ENCODE data around the gene FLRT2. TPM values are rescaled to one million over a fixed set of nuclear protein-coding genes. Genes with fewer than 3 reads are reported as not detected.

The FLRT2 gene
- total RNA-seq, 2 donors from 2014 or later: 0.25 to 1.5 TPM

DNA sequence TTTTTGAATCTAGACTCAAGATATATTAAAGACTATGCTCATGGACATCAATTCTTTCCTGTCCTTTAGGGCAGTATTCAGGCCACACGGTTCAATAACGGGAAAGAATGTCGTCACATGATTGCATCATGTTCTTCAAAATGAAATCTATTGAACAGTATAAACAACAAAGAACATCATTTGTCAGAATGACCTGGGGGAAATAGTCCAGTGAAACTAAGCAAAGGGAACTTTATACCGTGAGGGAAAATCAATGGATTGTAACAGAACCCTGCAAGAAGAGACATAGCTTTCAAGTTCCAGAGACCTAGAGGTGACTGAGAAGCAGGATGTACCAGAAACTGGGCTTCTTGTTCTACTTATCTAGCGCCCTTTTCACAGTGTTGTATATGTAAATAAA is 32.7 kb downstream of the FLRT2 start:
- no peak for ATAC-seq
- H3K36me3 Mint-ChIP-seq: no peaks in the 10 kb centered on the region
- H3K4me1 Mint-ChIP-seq (ENCODE audit: low read depth in 2 of 2): no peaks in the 10 kb centered on the region
- H3K27ac Mint-ChIP-seq: no peak overlapping the region
- no peak for DNase-seq (ENCODE audit: low spot score)
- no peak overlapping the region for H3K4me3 Mint-ChIP-seq
- peaks cover 0 to 3% of the 10 kb centered on the region in 2 donors for H3K27me3 Mint-ChIP-seq
- no peaks in the 10 kb centered on the region for H3K9me3 Mint-ChIP-seq

DNA sequence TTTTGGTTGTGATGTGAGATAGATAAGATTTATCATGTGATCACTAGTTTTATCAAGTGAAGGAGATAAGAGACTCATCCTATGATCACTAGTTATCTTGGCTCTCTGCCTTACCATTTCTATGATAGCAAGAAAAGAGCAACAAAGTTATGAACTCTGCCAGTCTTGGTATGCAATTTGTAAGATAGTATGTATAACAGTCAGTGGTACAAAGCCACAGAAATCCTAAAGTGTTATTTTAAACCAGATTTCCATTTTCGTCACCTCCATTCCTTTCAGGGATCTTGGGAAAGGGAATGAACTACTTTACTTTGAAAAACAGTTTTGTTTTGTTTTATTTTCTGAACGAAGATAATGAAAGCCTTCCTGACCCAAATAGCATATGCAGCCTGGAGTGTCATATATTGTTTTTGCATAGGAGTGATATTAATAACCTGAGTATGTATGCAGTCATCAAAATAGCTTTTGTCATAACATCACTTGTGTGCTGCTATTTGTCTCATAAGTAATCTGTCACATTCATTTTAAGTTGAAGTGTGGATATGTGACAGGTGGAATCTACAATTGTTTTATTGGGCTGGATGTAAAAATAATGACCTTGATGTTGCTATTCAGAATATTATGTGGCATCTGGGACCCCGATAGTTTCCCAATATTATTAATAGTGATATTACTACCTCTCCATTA is 35.0 kb downstream of the FLRT2 start:
- ATAC-seq: no peak
- no peaks in the 10 kb centered on the region for H3K36me3 Mint-ChIP-seq
- H3K9me3 Mint-ChIP-seq: no peaks in the 10 kb centered on the region
- DNase-seq (ENCODE audit: low spot score): no peak
- H3K27ac Mint-ChIP-seq: no peak overlapping the region
- peaks cover 0 to 5% of the 10 kb centered on the region in 2 donors for H3K27me3 Mint-ChIP-seq
- no peaks in the 10 kb centered on the region for H3K4me1 Mint-ChIP-seq (ENCODE audit: low read depth in 2 of 2)
- H3K4me3 Mint-ChIP-seq: no peak overlapping the region

DNA sequence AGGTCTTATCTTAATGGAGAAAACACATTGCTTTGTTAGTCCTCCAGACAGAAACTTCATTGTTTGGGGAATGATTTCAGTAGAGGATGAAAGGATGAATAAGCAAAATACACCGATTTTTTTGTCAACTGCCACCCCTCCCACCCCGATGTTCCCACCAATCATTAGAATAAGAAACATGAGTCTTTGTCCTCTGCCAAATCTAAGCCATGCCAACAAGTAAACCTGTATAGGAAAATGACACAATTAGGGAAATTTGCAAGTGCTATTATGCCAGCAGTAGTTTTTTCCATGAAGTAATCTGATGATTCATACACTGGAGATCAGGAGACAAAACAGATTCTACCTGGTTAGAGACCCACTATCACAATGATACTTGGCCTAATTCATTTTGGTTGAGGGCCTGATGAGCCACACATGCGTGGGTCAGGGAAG is 35.9 kb downstream of the FLRT2 start:
- ATAC-seq: no peak
- H3K36me3 Mint-ChIP-seq: no peaks in the 10 kb centered on the region
- H3K9me3 Mint-ChIP-seq: no peaks in the 10 kb centered on the region
- no peak overlapping the region for H3K27ac Mint-ChIP-seq
- no peak for DNase-seq (ENCODE audit: low spot score)
- no peak overlapping the region for H3K4me3 Mint-ChIP-seq
- H3K27me3 Mint-ChIP-seq: peaks cover 0 to 7% of the 10 kb centered on the region in 2 donors
- H3K4me1 Mint-ChIP-seq (ENCODE audit: low read depth in 2 of 2): no peaks in the 10 kb centered on the region

DNA sequence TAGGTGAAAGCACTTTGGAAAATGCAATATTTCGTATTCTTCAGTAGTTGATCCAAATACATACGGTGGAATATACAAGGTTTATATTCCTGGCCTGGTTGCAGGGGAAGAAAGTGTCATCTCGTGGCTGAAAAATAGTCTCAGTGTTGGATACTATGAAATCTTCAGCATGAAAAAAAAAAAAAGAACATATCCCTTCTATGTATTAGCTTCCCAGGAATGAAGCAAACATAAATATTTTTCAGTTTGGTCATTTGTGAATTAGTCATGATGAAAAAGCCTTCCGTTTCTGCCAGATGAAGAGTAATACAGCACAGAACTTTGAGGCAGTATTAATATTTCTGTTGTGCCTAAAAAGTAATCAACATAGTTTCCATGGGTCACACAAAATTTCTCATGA is 36.7 kb downstream of the FLRT2 start:
- Mint-ChIP-seq H3K4me3 (no peak overlapping the region), H3K9me3 (no peaks in the 10 kb centered on the region), H3K36me3 (no peaks in the 10 kb centered on the region), H3K27ac (no peak overlapping the region), H3K4me1 (ENCODE audit: low read depth in 2 of 2) (no peaks in the 10 kb centered on the region), H3K27me3 (peaks cover 0 to 8% of the 10 kb centered on the region in 2 donors)
- ATAC-seq (no peak), DNase-seq (ENCODE audit: low spot score) (no peak)

DNA sequence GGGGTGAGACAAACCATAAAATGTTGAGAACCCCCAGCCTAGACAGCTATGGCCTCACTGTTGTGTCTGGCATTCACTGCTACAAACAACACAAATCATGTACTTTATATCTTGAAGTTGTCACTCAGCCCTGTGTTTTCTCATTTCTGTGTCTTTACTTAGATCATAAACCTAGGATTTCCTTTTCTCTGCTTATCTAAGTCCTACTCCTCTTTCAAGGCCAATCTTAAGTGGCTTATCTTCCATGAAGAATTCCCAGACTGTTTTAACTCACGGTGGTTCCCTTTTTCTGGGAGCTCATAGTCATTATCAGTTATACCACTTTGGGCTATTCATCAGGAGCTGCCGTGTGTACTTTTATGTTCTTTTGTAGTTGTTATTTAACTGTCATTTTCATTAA is 42.1 kb downstream of the FLRT2 start:
- no peak for DNase-seq (ENCODE audit: low spot score)
- H3K27me3 Mint-ChIP-seq: peaks cover 0 to 7% of the 10 kb centered on the region in 2 donors
- no peaks in the 10 kb centered on the region for H3K4me1 Mint-ChIP-seq (ENCODE audit: low read depth in 2 of 2)
- no peaks in the 10 kb centered on the region for H3K36me3 Mint-ChIP-seq
- ATAC-seq: no peak
- H3K4me3 Mint-ChIP-seq: no peak overlapping the region
- no peaks in the 10 kb centered on the region for H3K9me3 Mint-ChIP-seq
- H3K27ac Mint-ChIP-seq: no peak overlapping the region

DNA sequence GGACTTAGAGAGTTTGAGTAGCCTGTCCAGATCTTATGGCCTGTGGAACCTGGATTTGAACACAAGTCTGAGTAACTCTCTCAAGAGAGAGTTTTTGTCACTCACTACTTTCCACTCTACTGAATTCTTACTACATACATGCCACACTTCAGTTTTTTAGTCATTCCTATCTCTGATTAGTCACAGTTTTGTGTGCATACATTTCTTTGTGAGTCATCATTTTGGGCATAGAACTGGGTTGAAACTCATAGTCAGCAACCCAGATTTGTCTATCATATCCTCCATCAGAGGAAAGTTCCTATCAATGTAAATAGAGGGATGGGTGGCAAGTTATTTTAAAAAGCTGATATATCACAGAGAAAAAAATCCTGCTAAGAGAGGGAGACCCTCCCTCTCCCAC is 42.9 kb downstream of the FLRT2 start:
- DNase-seq (ENCODE audit: low spot score) (no peak), ATAC-seq (no peak)
- no peak overlapping the region for H3K27ac Mint-ChIP-seq
- peaks cover 0 to 7% of the 10 kb centered on the region in 2 donors for H3K27me3 Mint-ChIP-seq
- H3K36me3 Mint-ChIP-seq: no peaks in the 10 kb centered on the region
- no peaks in the 10 kb centered on the region for H3K4me1 Mint-ChIP-seq (ENCODE audit: low read depth in 2 of 2)
- H3K4me3 Mint-ChIP-seq: no peak overlapping the region
- H3K9me3 Mint-ChIP-seq: no peaks in the 10 kb centered on the region

DNA sequence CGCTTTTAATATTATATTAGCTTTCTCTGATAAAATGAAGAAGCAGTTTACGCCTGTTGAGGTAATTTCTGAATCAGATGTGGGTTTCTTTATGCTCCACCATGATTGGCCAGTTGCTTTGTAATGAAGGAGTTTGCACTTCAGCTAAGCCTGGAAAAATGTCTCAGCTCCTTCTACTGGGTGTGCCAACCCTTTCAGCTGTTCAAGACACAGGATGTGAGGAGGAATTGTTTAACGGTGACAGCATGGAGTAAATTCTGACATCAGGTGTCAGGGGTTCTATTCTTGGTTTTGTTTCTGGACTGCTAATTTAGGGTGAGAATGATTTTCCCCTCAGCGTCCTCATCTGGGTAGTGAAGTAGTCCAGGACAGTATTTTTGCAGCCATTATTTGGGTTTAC is 43.5 kb downstream of the FLRT2 start:
- ATAC-seq (no peak), DNase-seq (ENCODE audit: low spot score) (no peak)
- peaks cover 0 to 7% of the 10 kb centered on the region in 2 donors for H3K27me3 Mint-ChIP-seq
- no peak overlapping the region for H3K4me3 Mint-ChIP-seq
- H3K9me3 Mint-ChIP-seq: no peaks in the 10 kb centered on the region
- no peak overlapping the region for H3K27ac Mint-ChIP-seq
- no peaks in the 10 kb centered on the region for H3K4me1 Mint-ChIP-seq (ENCODE audit: low read depth in 2 of 2)
- H3K36me3 Mint-ChIP-seq: no peaks in the 10 kb centered on the region

DNA sequence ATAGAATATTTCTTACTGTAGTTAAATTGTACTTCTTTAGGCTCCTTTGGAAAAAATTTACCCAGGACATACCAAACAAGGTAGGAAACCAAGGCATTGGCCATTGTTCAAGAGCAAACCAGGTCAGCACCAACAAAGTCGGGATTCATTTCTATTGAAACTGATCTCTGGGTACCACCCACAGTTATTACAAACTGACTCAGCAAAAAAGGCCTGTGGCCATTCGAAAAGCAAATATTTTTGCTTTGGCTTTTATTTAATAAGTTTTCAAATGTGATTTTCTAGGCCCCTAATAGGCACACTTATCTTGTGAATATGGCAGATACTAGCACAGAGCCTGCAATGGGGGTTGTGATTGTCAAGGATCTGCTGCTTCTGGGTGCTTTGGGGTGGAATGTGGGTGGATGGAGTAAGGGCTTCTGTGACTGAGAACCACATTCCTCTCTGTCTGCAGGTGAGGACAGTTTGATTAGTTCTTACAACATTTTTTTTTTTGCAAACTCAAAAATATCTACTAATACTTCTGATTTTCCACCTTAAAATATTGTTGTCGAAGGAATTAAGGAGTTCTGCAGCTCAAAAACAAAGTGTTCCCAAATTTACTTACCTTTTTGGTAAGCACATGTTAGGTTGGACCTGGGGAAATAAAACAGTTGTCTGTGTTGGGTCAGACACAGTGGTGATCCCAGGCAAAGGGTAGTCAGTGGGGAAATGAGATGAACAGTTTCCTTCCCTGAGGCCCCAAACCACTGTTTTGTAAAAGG is 45.1 kb downstream of the FLRT2 start:
- H3K36me3 Mint-ChIP-seq: no peaks in the 10 kb centered on the region
- peaks cover 0 to 4% of the 10 kb centered on the region in 2 donors for H3K27me3 Mint-ChIP-seq
- ATAC-seq: no peak
- no peak overlapping the region for H3K4me3 Mint-ChIP-seq
- no peaks in the 10 kb centered on the region for H3K4me1 Mint-ChIP-seq (ENCODE audit: low read depth in 2 of 2)
- H3K27ac Mint-ChIP-seq: no peak overlapping the region
- no peak for DNase-seq (ENCODE audit: low spot score)
- no peaks in the 10 kb centered on the region for H3K9me3 Mint-ChIP-seq

DNA sequence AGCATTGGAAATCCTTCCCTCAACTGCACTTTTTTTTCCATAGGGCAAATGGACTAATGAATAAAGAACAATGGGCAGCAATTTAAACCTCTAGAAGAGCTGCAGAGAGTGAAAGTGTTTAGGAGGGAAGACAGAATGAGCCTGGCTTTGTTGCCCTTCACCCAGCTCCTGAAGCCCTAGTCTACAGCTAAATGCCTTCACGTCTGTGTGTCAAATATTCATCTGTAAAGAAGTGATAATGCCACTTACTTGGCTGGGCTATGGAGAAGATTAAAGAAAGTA is 45.6 kb downstream of the FLRT2 start:
- H3K27me3 Mint-ChIP-seq: peaks cover 0 to 4% of the 10 kb centered on the region in 2 donors
- no peak for ATAC-seq
- no peaks in the 10 kb centered on the region for H3K9me3 Mint-ChIP-seq
- H3K36me3 Mint-ChIP-seq: no peaks in the 10 kb centered on the region
- H3K4me1 Mint-ChIP-seq (ENCODE audit: low read depth in 2 of 2): no peaks in the 10 kb centered on the region
- H3K27ac Mint-ChIP-seq: no peak overlapping the region
- H3K4me3 Mint-ChIP-seq: no peak overlapping the region
- DNase-seq (ENCODE audit: low spot score): no peak

DNA sequence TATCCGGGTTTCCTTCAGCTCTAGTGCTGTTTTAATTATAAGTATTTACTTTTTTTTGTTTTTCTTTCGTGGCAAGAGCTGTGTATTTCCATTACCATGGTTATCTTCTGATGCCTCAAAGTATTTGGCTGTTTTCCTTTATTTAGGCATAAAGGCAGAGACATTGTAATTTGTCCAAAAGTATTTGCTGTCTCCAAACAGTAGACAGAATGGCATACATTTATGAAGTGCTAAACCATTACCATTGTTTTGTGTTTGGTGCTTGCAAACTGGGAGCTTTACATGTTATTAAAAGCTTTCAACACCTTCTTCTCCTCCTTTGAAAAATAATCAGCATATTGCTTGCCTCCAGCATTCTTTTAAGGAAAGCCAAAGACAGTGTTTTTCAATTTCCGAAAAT is 46.3 kb downstream of the FLRT2 start:
- no peaks in the 10 kb centered on the region for H3K9me3 Mint-ChIP-seq
- H3K4me3 Mint-ChIP-seq: no peak overlapping the region
- peaks cover 0 to 2% of the 10 kb centered on the region in 2 donors for H3K27me3 Mint-ChIP-seq
- H3K27ac Mint-ChIP-seq: no peak overlapping the region
- no peaks in the 10 kb centered on the region for H3K36me3 Mint-ChIP-seq
- DNase-seq (ENCODE audit: low spot score) (no peak), ATAC-seq (no peak)
- no peaks in the 10 kb centered on the region for H3K4me1 Mint-ChIP-seq (ENCODE audit: low read depth in 2 of 2)

DNA sequence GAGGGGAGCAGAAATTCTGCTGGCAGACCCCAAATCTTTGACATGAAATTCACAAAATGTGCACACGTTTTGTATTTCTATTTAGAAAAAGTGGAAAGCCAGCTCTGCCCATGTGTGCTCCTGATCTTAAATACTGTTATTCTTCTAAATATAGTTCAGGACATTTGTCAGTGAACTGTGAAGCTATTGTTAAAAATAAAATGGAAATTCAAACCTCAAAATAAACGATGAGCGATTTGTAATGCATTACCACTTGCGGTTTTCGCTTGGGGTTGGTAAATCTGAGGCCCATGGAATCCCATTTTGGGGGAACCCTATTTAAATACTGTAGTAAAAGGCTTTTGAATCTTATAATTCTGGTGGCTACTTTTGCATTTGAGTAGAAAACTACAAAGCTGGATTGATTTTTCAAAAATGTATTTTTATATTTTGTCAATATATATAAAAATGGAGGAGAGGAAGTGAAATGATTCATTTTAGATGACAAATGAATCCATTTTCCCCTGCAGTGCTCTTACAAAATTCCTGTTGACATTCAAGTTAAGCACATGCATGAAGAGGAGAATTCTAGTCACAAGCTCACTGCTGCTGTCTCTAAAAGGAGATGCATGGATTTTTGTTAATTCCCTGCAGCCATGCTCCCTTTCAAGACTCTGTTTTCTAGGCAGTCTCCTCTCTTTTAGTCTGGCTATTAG is 47.1 kb downstream of the FLRT2 start:
- peaks cover 0 to 2% of the 10 kb centered on the region in 2 donors for H3K27me3 Mint-ChIP-seq
- no peaks in the 10 kb centered on the region for H3K36me3 Mint-ChIP-seq
- ATAC-seq: no peak
- no peak for DNase-seq (ENCODE audit: low spot score)
- no peak overlapping the region for H3K4me3 Mint-ChIP-seq
- no peaks in the 10 kb centered on the region for H3K9me3 Mint-ChIP-seq
- H3K27ac Mint-ChIP-seq: no peak overlapping the region
- H3K4me1 Mint-ChIP-seq (ENCODE audit: low read depth in 2 of 2): no peaks in the 10 kb centered on the region

DNA sequence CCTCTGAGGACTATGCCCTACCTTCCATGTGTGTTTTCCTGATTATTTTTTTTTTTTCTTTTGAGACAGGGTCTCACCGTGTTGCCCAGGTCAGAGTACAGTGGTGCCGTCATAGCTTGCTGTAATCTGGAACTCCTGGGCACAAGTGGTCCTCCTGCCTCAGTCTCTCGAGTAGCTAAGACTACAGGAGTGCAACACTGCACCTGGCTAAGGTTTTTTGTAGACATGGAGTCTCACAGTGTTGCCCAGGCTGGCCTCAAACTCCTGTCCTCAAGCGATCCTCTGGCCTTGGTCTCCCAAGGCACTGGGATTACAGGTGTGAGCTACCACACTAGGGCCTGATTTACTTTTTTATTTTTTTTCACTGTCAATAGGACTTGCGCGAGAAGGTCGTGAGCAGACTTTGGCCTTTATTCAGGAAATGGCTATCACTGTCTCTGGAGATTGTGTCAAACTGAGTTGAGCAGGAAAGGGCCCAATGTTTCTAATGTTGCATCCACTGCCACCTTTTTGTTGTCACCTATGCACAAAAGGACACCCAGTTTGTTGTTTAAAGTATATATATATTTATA is 47.7 kb downstream of the FLRT2 start:
- no peak for ATAC-seq
- Mint-ChIP-seq H3K27ac (no peak overlapping the region), H3K4me3 (no peak overlapping the region), H3K27me3 (no peaks in the 10 kb centered on the region), H3K36me3 (no peaks in the 10 kb centered on the region), H3K4me1 (ENCODE audit: low read depth in 2 of 2) (no peaks in the 10 kb centered on the region), H3K9me3 (no peaks in the 10 kb centered on the region)
- DNase-seq (ENCODE audit: low spot score): no peak

DNA sequence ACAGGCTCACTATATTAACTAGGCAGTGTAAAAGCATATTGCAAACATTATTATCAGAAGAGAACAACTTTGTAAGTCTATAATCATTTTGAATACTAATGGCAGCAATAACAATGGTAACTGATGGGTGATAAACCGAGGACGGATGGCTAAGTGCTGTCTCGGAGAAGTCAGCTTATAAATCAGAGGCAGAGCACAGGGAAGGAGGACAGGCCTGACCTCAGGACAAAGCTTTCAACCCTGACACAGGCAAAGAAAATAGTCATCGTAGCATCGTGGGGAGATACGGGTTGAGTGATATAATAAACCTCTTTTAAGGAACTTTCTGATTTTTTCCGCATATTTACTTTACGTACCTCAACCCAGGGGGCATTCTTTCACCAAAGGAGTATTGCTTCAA is 48.4 kb downstream of the FLRT2 start:
- Mint-ChIP-seq H3K4me1 (ENCODE audit: low read depth in 2 of 2) (no peaks in the 10 kb centered on the region), H3K9me3 (no peaks in the 10 kb centered on the region), H3K4me3 (no peak overlapping the region), H3K27ac (no peak overlapping the region), H3K27me3 (no peaks in the 10 kb centered on the region), H3K36me3 (no peaks in the 10 kb centered on the region)
- no peak for DNase-seq (ENCODE audit: low spot score)
- no peak for ATAC-seq

DNA sequence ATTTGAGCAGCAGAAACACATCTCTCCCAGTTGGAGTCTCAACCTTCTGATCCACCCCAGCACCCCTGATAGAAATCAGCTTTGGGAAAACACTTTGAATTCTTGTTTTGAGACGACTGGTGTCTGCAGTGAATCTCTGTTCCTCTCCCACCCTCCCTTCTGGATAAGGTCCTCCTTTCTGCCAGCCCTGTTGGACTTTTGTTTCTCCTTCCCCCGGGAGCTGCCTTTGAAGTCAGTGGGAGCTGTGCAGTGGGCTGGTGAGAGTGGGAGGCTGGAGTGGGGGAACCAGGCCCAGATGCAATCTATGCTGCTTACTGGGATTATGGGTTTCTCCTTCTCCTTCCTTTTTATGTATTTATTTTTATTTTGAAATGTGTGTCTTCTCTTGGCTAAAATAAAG is 49.0 kb downstream of the FLRT2 start:
- Mint-ChIP-seq H3K27ac (no peak overlapping the region), H3K9me3 (no peaks in the 10 kb centered on the region), H3K36me3 (no peaks in the 10 kb centered on the region), H3K4me1 (ENCODE audit: low read depth in 2 of 2) (no peaks in the 10 kb centered on the region), H3K4me3 (no peak overlapping the region), H3K27me3 (no peaks in the 10 kb centered on the region)
- DNase-seq (ENCODE audit: low spot score) (no peak), ATAC-seq (no peak)
